ENCODE results near the gene PPP1R9B. TPM values are rescaled to one million over a fixed set of nuclear protein-coding genes. Genes with fewer than 3 reads are reported as not detected.

Gene PPP1R9B
- total RNA-seq, 1 donor from 2014 or later, result 73.6 TPM

DNA sequence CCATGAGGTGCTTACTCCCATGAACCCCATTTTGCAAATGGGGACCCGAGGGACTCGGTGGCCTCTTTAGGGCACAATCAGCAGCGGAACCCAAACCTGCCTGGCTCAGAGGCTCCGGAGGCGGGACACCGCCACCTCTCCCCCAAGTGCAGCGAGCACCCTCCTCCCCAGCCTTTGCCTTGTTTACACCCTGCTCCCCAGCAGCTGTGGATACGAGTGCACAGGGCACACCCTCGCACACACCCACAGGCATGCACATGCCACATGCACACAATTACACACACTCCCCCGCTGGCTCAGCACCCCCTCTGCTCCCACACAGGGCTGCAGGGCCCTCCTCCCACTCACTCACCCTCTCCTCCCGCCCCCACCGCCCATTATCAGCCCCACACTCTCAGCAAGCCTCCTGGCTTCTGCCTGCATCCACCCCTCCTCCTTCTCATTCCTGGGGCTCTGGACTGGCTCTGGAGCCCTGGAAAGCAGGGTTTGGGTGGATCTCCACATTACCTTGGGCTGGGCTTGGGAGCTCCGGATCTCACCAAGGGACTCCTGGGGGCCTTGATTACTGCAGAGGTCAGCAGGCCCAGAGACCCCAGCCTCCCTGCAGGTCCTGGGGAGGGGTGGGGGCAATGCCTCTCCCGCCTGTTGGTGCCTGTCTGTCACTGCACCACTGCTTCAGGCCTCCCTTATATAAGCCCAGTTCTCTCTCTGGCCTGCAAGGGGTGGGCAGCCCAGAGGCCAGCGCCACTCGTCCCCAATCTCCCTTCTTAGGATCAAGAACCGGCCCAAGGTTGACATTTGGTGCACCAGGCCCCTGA is 48.9 kb downstream of the PPP1R9B start:
- no peaks in the 10 kb centered on the region for H3K9me3 Mint-ChIP-seq (ENCODE audit: unreplicated experiment)
- no peak overlapping the region for H3K27ac Mint-ChIP-seq (ENCODE audit: unreplicated experiment)
- no peak overlapping the region for H3K4me3 Mint-ChIP-seq (ENCODE audit: unreplicated experiment)
- H3K4me2 ChIP-seq (ENCODE audit: low read length), result no peak overlapping the region
- H3K4me1 Mint-ChIP-seq (ENCODE audit: low read depth, unreplicated experiment), result peaks cover 14% of the 10 kb centered on the region
- no peak overlapping the region for H3K9ac ChIP-seq (ENCODE audit: low read length)
- no peaks in the 10 kb centered on the region for H3K27me3 ChIP-seq (ENCODE audit: insufficient read depth, low read length)
- H3K36me3 ChIP-seq (ENCODE audit: insufficient read depth, low read length), result no peaks in the 10 kb centered on the region
- DNase-seq (ENCODE audit: low read depth) (no peak), FAIRE-seq (no peak)
- H3K4me3 ChIP-seq (ENCODE audit: insufficient read depth, low read depth, low read length), result no peak overlapping the region
- H4K20me1 ChIP-seq (ENCODE audit: insufficient read depth, low read length), result peaks cover 36% of the 10 kb centered on the region
- H3K79me2 ChIP-seq (ENCODE audit: insufficient read depth, low read length), result no peaks in the 10 kb centered on the region
- TF ChIP-seq, protein P1, sequence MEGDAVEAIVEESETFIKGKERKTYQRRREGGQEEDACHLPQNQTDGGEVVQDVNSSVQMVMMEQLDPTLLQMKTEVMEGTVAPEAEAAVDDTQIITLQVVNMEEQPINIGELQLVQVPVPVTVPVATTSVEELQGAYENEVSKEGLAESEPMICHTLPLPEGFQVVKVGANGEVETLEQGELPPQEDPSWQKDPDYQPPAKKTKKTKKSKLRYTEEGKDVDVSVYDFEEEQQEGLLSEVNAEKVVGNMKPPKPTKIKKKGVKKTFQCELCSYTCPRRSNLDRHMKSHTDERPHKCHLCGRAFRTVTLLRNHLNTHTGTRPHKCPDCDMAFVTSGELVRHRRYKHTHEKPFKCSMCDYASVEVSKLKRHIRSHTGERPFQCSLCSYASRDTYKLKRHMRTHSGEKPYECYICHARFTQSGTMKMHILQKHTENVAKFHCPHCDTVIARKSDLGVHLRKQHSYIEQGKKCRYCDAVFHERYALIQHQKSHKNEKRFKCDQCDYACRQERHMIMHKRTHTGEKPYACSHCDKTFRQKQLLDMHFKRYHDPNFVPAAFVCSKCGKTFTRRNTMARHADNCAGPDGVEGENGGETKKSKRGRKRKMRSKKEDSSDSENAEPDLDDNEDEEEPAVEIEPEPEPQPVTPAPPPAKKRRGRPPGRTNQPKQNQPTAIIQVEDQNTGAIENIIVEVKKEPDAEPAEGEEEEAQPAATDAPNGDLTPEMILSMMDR (IDR thresholded peaks at IDR 0.05; ENCODE audit: insufficient read depth, low read depth, low read length), result no peak
- no peak for TF ChIP-seq EZH2 (IDR thresholded peaks at IDR 0.05; ENCODE audit: insufficient read depth, low read length)
- H3K36me3 Mint-ChIP-seq (ENCODE audit: low read depth, unreplicated experiment), result peaks cover 14% of the 10 kb centered on the region
- peaks cover 14% of the 10 kb centered on the region for H3K4me1 ChIP-seq (ENCODE audit: insufficient read depth, low read length)
- H2AFZ ChIP-seq (ENCODE audit: low read depth, low read length), result no peak overlapping the region
- H3K27ac ChIP-seq (ENCODE audit: low read depth, low read length), result no peak overlapping the region
- no peaks in the 10 kb centered on the region for H3K9me3 ChIP-seq (ENCODE audit: insufficient read depth, low read depth, low read length)
- peaks cover 3% of the 10 kb centered on the region for H3K27me3 Mint-ChIP-seq (ENCODE audit: low read depth, unreplicated experiment)

DNA sequence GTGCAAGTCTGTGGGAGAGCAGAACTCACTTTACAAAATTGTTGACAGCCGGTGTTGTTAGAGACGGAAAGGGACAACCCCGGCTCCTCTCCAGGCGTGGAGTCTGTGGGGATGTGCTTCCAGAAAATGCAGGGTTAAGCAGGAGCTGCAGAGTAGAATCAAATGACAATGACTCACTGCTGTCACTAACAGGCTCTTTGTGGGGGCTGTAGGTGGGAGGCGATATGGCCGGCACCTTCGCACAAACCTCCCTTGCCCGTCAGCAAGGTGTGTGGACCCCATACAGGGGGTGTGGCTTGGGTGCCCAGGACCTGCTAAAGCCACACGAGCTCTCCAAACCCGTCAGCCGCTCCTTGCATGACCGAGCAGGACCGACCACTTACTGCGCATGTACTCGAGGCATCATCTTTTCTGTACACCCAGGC is 49.5 kb downstream of the PPP1R9B start:
- Histone ChIP-seq H3K79me2 (ENCODE audit: insufficient read depth, low read length) (peaks cover 2% of the 10 kb centered on the region), H3K4me2 (ENCODE audit: low read length) (no peak overlapping the region), H3K9me3 (ENCODE audit: insufficient read depth, low read depth, low read length) (no peaks in the 10 kb centered on the region), H3K27me3 (ENCODE audit: insufficient read depth, low read length) (no peaks in the 10 kb centered on the region), H4K20me1 (ENCODE audit: insufficient read depth, low read length) (peaks cover 36% of the 10 kb centered on the region), H3K9ac (ENCODE audit: low read length) (no peak overlapping the region), H3K27ac (ENCODE audit: low read depth, low read length) (no peak overlapping the region), H3K36me3 (ENCODE audit: insufficient read depth, low read length) (no peaks in the 10 kb centered on the region), H3K4me1 (ENCODE audit: insufficient read depth, low read length) (peaks cover 15% of the 10 kb centered on the region), H3K4me3 (ENCODE audit: insufficient read depth, low read depth, low read length) (no peak overlapping the region), H2AFZ (ENCODE audit: low read depth, low read length) (no peak overlapping the region)
- H3K36me3 Mint-ChIP-seq (ENCODE audit: low read depth, unreplicated experiment), result peaks cover 11% of the 10 kb centered on the region
- peak; percentile 55 for FAIRE-seq
- peaks cover 3% of the 10 kb centered on the region for H3K27me3 Mint-ChIP-seq (ENCODE audit: low read depth, unreplicated experiment)
- peak overlapping the region; percentile 6 for H3K4me3 Mint-ChIP-seq (ENCODE audit: unreplicated experiment)
- peak overlapping the region; percentile 47 for H3K27ac Mint-ChIP-seq (ENCODE audit: unreplicated experiment)
- peaks cover 14% of the 10 kb centered on the region for H3K4me1 Mint-ChIP-seq (ENCODE audit: low read depth, unreplicated experiment)
- H3K9me3 Mint-ChIP-seq (ENCODE audit: unreplicated experiment), result no peaks in the 10 kb centered on the region
- no peak for DNase-seq (ENCODE audit: low read depth)
- TF ChIP-seq EZH2 (IDR thresholded peaks at IDR 0.05; ENCODE audit: insufficient read depth, low read length), result no peak
- TF ChIP-seq, protein P1 (IDR thresholded peaks at IDR 0.05; ENCODE audit: insufficient read depth, low read depth, low read length), result no peak

DNA sequence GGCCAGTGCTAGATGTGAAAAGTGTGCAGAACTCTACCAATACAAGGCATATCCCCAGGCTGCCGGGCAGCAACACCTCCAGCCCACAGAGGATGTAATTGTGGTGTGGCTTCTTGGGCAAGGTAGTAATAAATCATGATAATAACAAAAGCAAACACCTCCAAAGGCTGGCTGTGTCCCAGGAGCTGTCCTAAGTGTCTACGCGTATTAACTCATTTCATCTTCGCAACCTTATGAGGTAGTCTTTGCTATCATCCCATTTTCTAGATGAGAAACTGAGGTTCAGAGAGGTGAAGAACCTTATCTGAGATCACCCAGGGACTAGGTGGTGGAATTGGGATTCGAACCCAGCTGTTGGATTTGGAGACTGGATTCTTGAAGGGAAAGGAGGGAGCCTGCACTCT is 50.0 kb downstream of the PPP1R9B start:
- Histone ChIP-seq H3K9me3 (ENCODE audit: insufficient read depth, low read depth, low read length) (no peaks in the 10 kb centered on the region), H3K4me1 (ENCODE audit: insufficient read depth, low read length) (peaks cover 19% of the 10 kb centered on the region), H3K27me3 (ENCODE audit: insufficient read depth, low read length) (no peaks in the 10 kb centered on the region), H3K4me2 (ENCODE audit: low read length) (no peak overlapping the region), H3K4me3 (ENCODE audit: insufficient read depth, low read depth, low read length) (no peak overlapping the region), H3K27ac (ENCODE audit: low read depth, low read length) (no peak overlapping the region), H3K36me3 (ENCODE audit: insufficient read depth, low read length) (no peaks in the 10 kb centered on the region), H4K20me1 (ENCODE audit: insufficient read depth, low read length) (peaks cover 36% of the 10 kb centered on the region), H3K9ac (ENCODE audit: low read length) (no peak overlapping the region), H3K79me2 (ENCODE audit: insufficient read depth, low read length) (peaks cover 5% of the 10 kb centered on the region), H2AFZ (ENCODE audit: low read depth, low read length) (no peak overlapping the region)
- Mint-ChIP-seq H3K27me3 (ENCODE audit: low read depth, unreplicated experiment) (peaks cover 3% of the 10 kb centered on the region), H3K27ac (ENCODE audit: unreplicated experiment) (peak overlapping the region; percentile 47), H3K9me3 (ENCODE audit: unreplicated experiment) (no peaks in the 10 kb centered on the region), H3K36me3 (ENCODE audit: low read depth, unreplicated experiment) (peaks cover 9% of the 10 kb centered on the region), H3K4me1 (ENCODE audit: low read depth, unreplicated experiment) (peaks cover 14% of the 10 kb centered on the region), H3K4me3 (ENCODE audit: unreplicated experiment) (peak overlapping the region; percentile 6)
- TF ChIP-seq, protein P1 (IDR thresholded peaks at IDR 0.05; ENCODE audit: insufficient read depth, low read depth, low read length), result no peak
- no peak for TF ChIP-seq EZH2 (IDR thresholded peaks at IDR 0.05; ENCODE audit: insufficient read depth, low read length)
- DNase-seq (ENCODE audit: low read depth), result no peak
- FAIRE-seq, result no peak

All from astrocyte (in vitro differentiated cells and primary cell).